ENCODE data around the gene ELL2.

Gene ELL2

DNA sequence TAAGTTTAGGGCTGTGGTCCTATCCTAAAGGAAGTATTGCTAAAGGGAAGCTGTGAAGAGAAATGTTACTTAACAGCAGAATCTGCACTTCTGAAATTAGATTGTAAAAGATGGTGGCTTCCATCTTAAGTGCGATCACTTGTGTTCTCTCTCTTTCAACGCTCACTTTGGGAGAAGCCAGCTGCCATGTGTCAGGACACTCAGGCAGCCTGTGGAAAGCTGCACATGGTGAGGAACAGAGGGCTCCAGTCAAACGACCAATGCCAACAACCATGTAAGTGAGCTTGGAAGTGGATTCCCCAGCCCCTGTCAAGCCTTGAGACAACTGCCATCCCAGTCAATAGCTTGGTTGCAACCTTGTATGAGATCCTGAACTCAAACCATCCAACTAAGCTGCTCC is 87.4 kb downstream of the ELL2 start:
- H3K4me2 ChIP-seq (ENCODE audit: low read depth, low read length), result no peak overlapping the region
- H3K9me3 ChIP-seq (replicated peaks; ENCODE audit: insufficient read depth, low read length), result no peaks in the 10 kb centered on the region
- no peaks in the 10 kb centered on the region for H3K27me3 ChIP-seq (replicated peaks; ENCODE audit: insufficient read depth, low read length)
- H3F3A ChIP-seq (ENCODE audit: insufficient read depth, low read length), result peaks cover 15% of the 10 kb centered on the region
- no peaks in the 10 kb centered on the region for H4K20me1 ChIP-seq (ENCODE audit: insufficient read depth, low read length)
- H3K4me1 ChIP-seq (ENCODE audit: low read length), result peaks cover 12% of the 10 kb centered on the region
- TF ChIP-seq EZH2 (optimal IDR thresholded peaks at IDR 0.05; ENCODE audit: low read depth, low read length) (no peak), CTCF (IDR thresholded peaks at IDR 0.05; ENCODE audit: low read length) (no peak), EZH2phosphoT487 (IDR thresholded peaks at IDR 0.05; ENCODE audit: low read length) (no peak)
- H3K9ac ChIP-seq (ENCODE audit: low read length), result no peak overlapping the region
- H3K27ac ChIP-seq (ENCODE audit: low read length), result no peak overlapping the region
- no peaks in the 10 kb centered on the region for H3K36me3 ChIP-seq (replicated peaks; ENCODE audit: insufficient read depth, low read length)
- H3K79me2 ChIP-seq (ENCODE audit: low read length), result no peaks in the 10 kb centered on the region
- no peak overlapping the region for H3K4me3 ChIP-seq (ENCODE audit: low read length)
- H3K9me2 ChIP-seq (replicated peaks; ENCODE audit: insufficient read depth, low read length), result no peaks in the 10 kb centered on the region
- no peak for DNase-seq
- no peak overlapping the region for H2AFZ ChIP-seq (ENCODE audit: low read length)

DNA sequence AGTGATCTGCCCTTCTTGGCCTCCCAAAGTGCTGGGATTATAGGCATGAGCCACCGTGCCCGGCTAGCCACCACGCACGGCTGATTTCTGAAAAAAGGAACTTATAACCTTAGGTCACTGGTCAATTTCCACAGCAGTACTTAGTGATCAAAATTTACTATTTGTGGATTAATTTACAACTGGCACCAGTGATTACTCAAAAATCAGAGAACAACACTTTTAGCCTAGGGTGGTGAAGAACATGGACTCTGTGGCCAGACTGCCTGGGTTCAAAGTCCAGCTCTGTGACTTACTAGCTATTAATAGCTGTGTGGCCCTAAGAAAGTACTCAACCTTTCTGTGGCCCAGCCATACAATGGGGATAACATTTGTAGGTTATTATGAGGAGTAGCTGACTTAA is 88.3 kb downstream of the ELL2 start:
- Histone ChIP-seq H3K9me3 (replicated peaks; ENCODE audit: insufficient read depth, low read length) (no peaks in the 10 kb centered on the region), H3F3A (ENCODE audit: insufficient read depth, low read length) (peaks cover 24% of the 10 kb centered on the region), H3K4me2 (ENCODE audit: low read depth, low read length) (no peak overlapping the region), H3K36me3 (replicated peaks; ENCODE audit: insufficient read depth, low read length) (no peaks in the 10 kb centered on the region), H3K27ac (ENCODE audit: low read length) (no peak overlapping the region), H3K4me1 (ENCODE audit: low read length) (peaks cover 20% of the 10 kb centered on the region), H3K9me2 (replicated peaks; ENCODE audit: insufficient read depth, low read length) (no peaks in the 10 kb centered on the region), H3K9ac (ENCODE audit: low read length) (no peak overlapping the region), H4K20me1 (ENCODE audit: insufficient read depth, low read length) (no peaks in the 10 kb centered on the region), H3K27me3 (replicated peaks; ENCODE audit: insufficient read depth, low read length) (no peaks in the 10 kb centered on the region), H2AFZ (ENCODE audit: low read length) (no peak overlapping the region), H3K79me2 (ENCODE audit: low read length) (no peaks in the 10 kb centered on the region), H3K4me3 (ENCODE audit: low read length) (no peak overlapping the region)
- no peak for DNase-seq
- TF ChIP-seq EZH2 (optimal IDR thresholded peaks at IDR 0.05; ENCODE audit: low read depth, low read length), result no peak
- no peak for TF ChIP-seq CTCF (IDR thresholded peaks at IDR 0.05; ENCODE audit: low read length)
- TF ChIP-seq EZH2phosphoT487 (IDR thresholded peaks at IDR 0.05; ENCODE audit: low read length), result no peak

- Histone ChIP-seq H3F3A (ENCODE audit: insufficient read depth, low read length) (peaks cover 27% of the 10 kb centered on the region), H3K9me3 (replicated peaks; ENCODE audit: insufficient read depth, low read length) (no peaks in the 10 kb centered on the region), H3K36me3 (replicated peaks; ENCODE audit: insufficient read depth, low read length) (no peaks in the 10 kb centered on the region), H3K27ac (ENCODE audit: low read length) (no peak overlapping the region), H3K9ac (ENCODE audit: low read length) (no peak overlapping the region), H3K4me1 (ENCODE audit: low read length) (peaks cover 22% of the 10 kb centered on the region), H3K27me3 (replicated peaks; ENCODE audit: insufficient read depth, low read length) (no peaks in the 10 kb centered on the region), H3K4me2 (ENCODE audit: low read depth, low read length) (no peak overlapping the region), H4K20me1 (ENCODE audit: insufficient read depth, low read length) (no peaks in the 10 kb centered on the region), H3K9me2 (replicated peaks; ENCODE audit: insufficient read depth, low read length) (no peaks in the 10 kb centered on the region), H3K79me2 (ENCODE audit: low read length) (no peaks in the 10 kb centered on the region), H3K4me3 (ENCODE audit: low read length) (no peak overlapping the region), H2AFZ (ENCODE audit: low read length) (no peak overlapping the region)
- TF ChIP-seq CTCF (IDR thresholded peaks at IDR 0.05; ENCODE audit: low read length), result no peak
- TF ChIP-seq EZH2phosphoT487 (IDR thresholded peaks at IDR 0.05; ENCODE audit: low read length), result no peak
- TF ChIP-seq EZH2 (optimal IDR thresholded peaks at IDR 0.05; ENCODE audit: low read depth, low read length), result no peak
- DNase-seq, result no peak
Observed at GRCh38 chr5:95872346-95873268, 89.0 kb downstream of the ELL2 start.
